Neural progenitor cell (in vitro differentiated cells): Measurements from ENCODE around the gene DHRS13.

ENCODE experiments used
- CTCF ChIP-seq: fragments of 200-600 bp; sonication (generic); IDR thresholded peaks from 2 replicates; pipeline ENCODE4 v1.5.1; 2017; ENCODE audit warnings: antibody characterized with exemption, mild to moderate bottlenecking
- EZH2 ChIP-seq: fragments of 200-600 bp; sonication (generic); IDR thresholded peaks from 2 replicates; pipeline ENCODE4 v1.6.1; 2017; ENCODE audit warnings: antibody characterized with exemption, mild to moderate bottlenecking, moderate library complexity
- EZH2phosphoT487 ChIP-seq: fragments of 200-600 bp; sonication (generic); IDR thresholded peaks from 2 replicates; pipeline ENCODE4 v1.6.1; 2017; ENCODE audit warnings: antibody characterized with exemption

- TF ChIP-seq CTCF (no peak), EZH2phosphoT487 (no peak), EZH2 (no peak)
Observed at GRCh38 chr17:28855336-28855679, 47.6 kb downstream of the DHRS13 start.
